ENCODE measurements around the gene SLC35F3. TPM values are rescaled to one million over a fixed set of nuclear protein-coding genes. Genes with fewer than 3 reads are reported as not detected.

The SLC35F3 gene
- polyA plus RNA-seq, 1 donor (not counting 4 experiments of a cell fraction or from before 2014, with no cell fraction given), result 13.8 TPM

GRCh38 chr1:233935297-233935868 lies 30.9 kb downstream of the SLC35F3 start:
- Histone ChIP-seq H3K9ac (ENCODE audit: control insufficient read depth, extremely low read depth, insufficient read depth, low read length) (no peak overlapping the region), H3K4me2 (ENCODE audit: control insufficient read depth, extremely low read depth, insufficient read depth, low read depth, low read length) (no peak overlapping the region), H4K20me1 (ENCODE audit: control insufficient read depth, extremely low read depth, insufficient read depth, low read length) (no peaks in the 10 kb centered on the region), H3K27me3 (ENCODE audit: control insufficient read depth, extremely low read depth, insufficient read depth, low read length) (no peaks in the 10 kb centered on the region), H2AFZ (ENCODE audit: control insufficient read depth, low read length) (no peak overlapping the region), H3K36me3 (ENCODE audit: control insufficient read depth in 2 of 2, extremely low read depth in 1 of 2, insufficient read depth in 2 of 2, low read length in 2 of 2) (no peaks in the 10 kb centered on the region), H3K9me3 (ENCODE audit: control insufficient read depth, low read depth, low read length) (no peaks in the 10 kb centered on the region), H3K9me1 (ENCODE audit: control insufficient read depth, extremely low read depth, insufficient read depth, low read length) (no peaks in the 10 kb centered on the region), H3K4me1 (ENCODE audit: control insufficient read depth, extremely low read depth, insufficient read depth, low read length) (no peaks in the 10 kb centered on the region), H3K79me2 (ENCODE audit: control insufficient read depth, insufficient read depth, low read length) (peaks cover 6% of the 10 kb centered on the region), H3K4me3 (ENCODE audit: control insufficient read depth in 2 of 3, extremely low read depth in 1 of 3, insufficient read depth in 2 of 3, low read depth in 1 of 3, low read length in 3 of 3) (no peak overlapping the region), H3K27ac (ENCODE audit: control insufficient read depth, insufficient read depth, low read length) (no peak overlapping the region)
- TF ChIP-seq CTCF (optimal IDR thresholded peaks at IDR 0.05 in 1 of 3, IDR thresholded peaks at IDR 0.05 in 1 of 3, conservative IDR thresholded peaks at IDR 0.05 in 1 of 3; ENCODE audit: extremely low read depth in 1 of 3, insufficient read depth in 2 of 3, low read length in 3 of 3) (no peak), EZH2 (IDR thresholded peaks at IDR 0.05; ENCODE audit: low read length) (no peak)
- dilution Hi-C loops (cut with MboI; ENCODE audit: extremely low pct_ligation_motif_present, low sequenced_read_pairs), result no loop called here
- FAIRE-seq, result peak; percentile 56
- no peak for DNase-seq (ENCODE audit: low read depth, low spot score)

- no peak for TF ChIP-seq CTCF (optimal IDR thresholded peaks at IDR 0.05 in 1 of 3, IDR thresholded peaks at IDR 0.05 in 1 of 3, conservative IDR thresholded peaks at IDR 0.05 in 1 of 3; ENCODE audit: extremely low read depth in 1 of 3, insufficient read depth in 2 of 3, low read length in 3 of 3)
- TF ChIP-seq EZH2 (IDR thresholded peaks at IDR 0.05; ENCODE audit: low read length), result no peak
- DNase-seq (ENCODE audit: low read depth, low spot score), result no peak
Observed at GRCh38 chr1:233936422-233936821, 31.9 kb downstream of the SLC35F3 start.

More at GRCh38 chr1:233936422-233936821, 31.9 kb downstream of the SLC35F3 start:
- peaks cover 8% of the 10 kb centered on the region for H3K79me2 ChIP-seq (ENCODE audit: control insufficient read depth, insufficient read depth, low read length)
- no peaks in the 10 kb centered on the region for H3K4me1 ChIP-seq (ENCODE audit: control insufficient read depth, extremely low read depth, insufficient read depth, low read length)
- no peak overlapping the region for H2AFZ ChIP-seq (ENCODE audit: control insufficient read depth, low read length)
- H3K9me3 ChIP-seq (ENCODE audit: control insufficient read depth, low read depth, low read length), result no peaks in the 10 kb centered on the region
- dilution Hi-C loops (cut with MboI; ENCODE audit: extremely low pct_ligation_motif_present, low sequenced_read_pairs), result no loop called here
- FAIRE-seq, result no peak
- H3K4me3 ChIP-seq (ENCODE audit: control insufficient read depth in 2 of 3, extremely low read depth in 1 of 3, insufficient read depth in 2 of 3, low read depth in 1 of 3, low read length in 3 of 3), result no peak overlapping the region
- H3K4me2 ChIP-seq (ENCODE audit: control insufficient read depth, extremely low read depth, insufficient read depth, low read depth, low read length), result no peak overlapping the region
- no peak overlapping the region for H3K9ac ChIP-seq (ENCODE audit: control insufficient read depth, extremely low read depth, insufficient read depth, low read length)
- H3K36me3 ChIP-seq (ENCODE audit: control insufficient read depth in 2 of 2, extremely low read depth in 1 of 2, insufficient read depth in 2 of 2, low read length in 2 of 2), result no peaks in the 10 kb centered on the region
- no peaks in the 10 kb centered on the region for H4K20me1 ChIP-seq (ENCODE audit: control insufficient read depth, extremely low read depth, insufficient read depth, low read length)
- H3K27me3 ChIP-seq (ENCODE audit: control insufficient read depth, extremely low read depth, insufficient read depth, low read length), result no peaks in the 10 kb centered on the region
- no peak overlapping the region for H3K27ac ChIP-seq (ENCODE audit: control insufficient read depth, insufficient read depth, low read length)
- no peaks in the 10 kb centered on the region for H3K9me1 ChIP-seq (ENCODE audit: control insufficient read depth, extremely low read depth, insufficient read depth, low read length)
